Activated B cell treated with CpG ODN at 0.5 μM for 24 hours (primary cell): ENCODE measurements around the gene MSMP. TPM values are rescaled to one million over a fixed set of nuclear protein-coding genes. Genes with fewer than 3 reads are reported as not detected.
A peak's percentile ranks its signal among the peaks of the same experiment; 100 is the strongest.

Source experiments
- ATAC-seq: fragments of 200-7000 bp; cut with Tn5 transposase; one replicate; pipeline ENCODE4 v1.10.0; 2021; ENCODE audit warnings: low read depth, mild to moderate bottlenecking, moderate library complexity
- CTCF ChIA-PET: fragments of 350-600 bp; sonication (Branson Sonifier 250); formaldehyde crosslinking; loops from one replicate; lab custom pipeline; 2021; ENCODE audit warnings: antibody characterized with exemption; lab: Charles Lee
- POLR2A ChIA-PET: fragments of 350-600 bp; sonication (Branson Sonifier 250); formaldehyde crosslinking; loops from one replicate; lab custom pipeline; 2021; ENCODE audit warnings: antibody characterized with exemption; lab: Charles Lee
- DNase-seq: peaks from one replicate; pipeline ENCODE4 v3.0.0; 2022
- H3K27ac Mint-ChIP-seq: one replicate; pipeline ENCODE4 v1.8.0; 2020; ENCODE audit warnings: mixed read lengths
- H3K27me3 Mint-ChIP-seq: one replicate; pipeline ENCODE4 v1.8.0; 2021; ENCODE audit warnings: mixed read lengths
- H3K36me3 Mint-ChIP-seq: one replicate; pipeline ENCODE4 v1.8.0; 2021; ENCODE audit warnings: low read depth, mixed read lengths
- H3K4me1 Mint-ChIP-seq: one replicate; pipeline ENCODE4 v1.8.0; 2021; ENCODE audit warnings: mixed read lengths
- H3K4me3 Mint-ChIP-seq: one replicate; pipeline ENCODE4 v1.8.0; 2020; ENCODE audit warnings: mild to moderate bottlenecking, mixed read lengths
- H3K9me3 Mint-ChIP-seq: one replicate; pipeline ENCODE4 v1.8.0; 2020; ENCODE audit warnings: mixed read lengths
- intact Hi-C: fragments of 100-400 bp; cut with micrococcal nuclease; formaldehyde crosslinking; loops from one replicate; pipeline ENCODE4 v1.15.1; 2024
- total RNA-seq: library from RNA; stranded (reverse); gene quantifications from 2 replicates; pipeline ENCODE4 v1.2.3, GENCODE V29; 2022
- TF ChIP-seq, protein P1 (sequence below): fragments of 200-600 bp; IDR thresholded peaks from one replicate; pipeline ENCODE4 v1.8.0; 2022; ENCODE audit warnings: antibody characterized with exemption, mild to moderate bottlenecking

Gene MSMP
- total RNA-seq, 1 donor from 2014 or later: 1.2 TPM

DNA sequence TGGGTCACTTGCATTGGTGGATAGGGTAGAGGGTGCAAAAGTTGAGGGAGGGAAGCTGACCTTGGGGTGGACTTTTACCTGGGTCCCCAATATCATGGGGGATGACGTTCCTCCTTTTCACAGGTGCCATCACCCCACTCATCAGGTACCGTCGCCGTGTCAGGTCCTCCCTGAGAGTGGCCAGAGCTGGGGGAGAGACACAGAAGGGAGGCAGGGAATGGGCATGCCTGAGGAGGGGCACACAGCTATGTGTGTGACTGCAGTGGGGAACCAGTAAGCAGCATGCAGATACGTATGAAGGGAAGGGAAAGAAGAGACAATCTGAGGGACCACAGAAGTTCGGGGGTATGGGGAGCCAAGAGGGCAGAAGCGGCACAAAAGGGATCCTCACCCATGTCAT is 15.2 kb downstream of the MSMP start:
- DNase-seq (no peak), ATAC-seq (no peak)
- no peaks in the 10 kb centered on the region for H3K27me3 Mint-ChIP-seq
- no peaks in the 10 kb centered on the region for H3K9me3 Mint-ChIP-seq
- TF ChIP-seq, protein P1, sequence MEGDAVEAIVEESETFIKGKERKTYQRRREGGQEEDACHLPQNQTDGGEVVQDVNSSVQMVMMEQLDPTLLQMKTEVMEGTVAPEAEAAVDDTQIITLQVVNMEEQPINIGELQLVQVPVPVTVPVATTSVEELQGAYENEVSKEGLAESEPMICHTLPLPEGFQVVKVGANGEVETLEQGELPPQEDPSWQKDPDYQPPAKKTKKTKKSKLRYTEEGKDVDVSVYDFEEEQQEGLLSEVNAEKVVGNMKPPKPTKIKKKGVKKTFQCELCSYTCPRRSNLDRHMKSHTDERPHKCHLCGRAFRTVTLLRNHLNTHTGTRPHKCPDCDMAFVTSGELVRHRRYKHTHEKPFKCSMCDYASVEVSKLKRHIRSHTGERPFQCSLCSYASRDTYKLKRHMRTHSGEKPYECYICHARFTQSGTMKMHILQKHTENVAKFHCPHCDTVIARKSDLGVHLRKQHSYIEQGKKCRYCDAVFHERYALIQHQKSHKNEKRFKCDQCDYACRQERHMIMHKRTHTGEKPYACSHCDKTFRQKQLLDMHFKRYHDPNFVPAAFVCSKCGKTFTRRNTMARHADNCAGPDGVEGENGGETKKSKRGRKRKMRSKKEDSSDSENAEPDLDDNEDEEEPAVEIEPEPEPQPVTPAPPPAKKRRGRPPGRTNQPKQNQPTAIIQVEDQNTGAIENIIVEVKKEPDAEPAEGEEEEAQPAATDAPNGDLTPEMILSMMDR: no peak
- no peak overlapping the region for H3K4me3 Mint-ChIP-seq
- H3K4me1 Mint-ChIP-seq: peaks cover 6% of the 10 kb centered on the region
- intact Hi-C loops: loop anchor here (10.0 kb wide), 1 partner anchor 1074 kb away; the partner anchor contains the start of gene CCL27
- ChIA-PET POLR2A (interaction anchor here (6.6 kb wide), 1 partner anchor 10 kb away, joined by 32 read pairs; the partner anchor contains the start of genes GBA2 and RGP1), CTCF (interaction anchor here (0.8 to 2.9 kb wide), 7 partner anchors 9 to 143 kb away, joined by 3 to 12 read pairs (median 3); partner anchors contain the start of genes GBA2, RGP1 and SPAG8)
- no peak overlapping the region for H3K27ac Mint-ChIP-seq
- peaks cover 88% of the 10 kb centered on the region for H3K36me3 Mint-ChIP-seq

DNA sequence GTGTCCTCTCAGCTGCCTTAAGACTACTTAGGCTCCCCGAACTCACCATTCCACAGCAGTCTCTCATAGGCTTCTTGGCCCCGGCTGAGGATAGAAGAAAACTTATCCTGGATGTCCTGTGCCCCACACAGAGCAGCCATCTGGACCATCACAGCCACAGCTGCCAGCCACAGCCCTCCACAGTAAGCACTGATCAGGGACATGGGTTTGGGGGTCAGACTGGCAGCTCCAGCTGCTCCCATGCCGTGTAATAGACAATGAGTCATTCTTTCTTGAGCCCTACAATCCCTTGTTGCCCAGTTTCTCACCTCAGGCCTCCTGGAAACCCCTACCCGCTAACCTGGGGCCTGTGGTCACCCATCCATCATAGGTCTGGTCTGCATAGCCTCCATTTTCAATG is 15.9 kb downstream of the MSMP start:
- ATAC-seq: no peak
- intact Hi-C loops: loop anchor here (10.0 kb wide), 1 partner anchor 1073 kb away; the partner anchor contains the start of gene CCL27
- H3K4me1 Mint-ChIP-seq: peaks cover 6% of the 10 kb centered on the region
- H3K9me3 Mint-ChIP-seq: no peaks in the 10 kb centered on the region
- peaks cover 81% of the 10 kb centered on the region for H3K36me3 Mint-ChIP-seq
- no peaks in the 10 kb centered on the region for H3K27me3 Mint-ChIP-seq
- no peak overlapping the region for H3K27ac Mint-ChIP-seq
- ChIA-PET CTCF (interaction anchor here (0.9 to 2.9 kb wide), 3 partner anchors 10 to 144 kb away, joined by 3 to 12 read pairs (median 7); partner anchors contain the start of genes GBA2 and RGP1), POLR2A (interaction anchor here (6.6 kb wide), 1 partner anchor 11 kb away, joined by 32 read pairs; the partner anchor contains the start of genes GBA2 and RGP1)
- H3K4me3 Mint-ChIP-seq: no peak overlapping the region
- no peak for DNase-seq
- TF ChIP-seq, protein P1: no peak

DNA sequence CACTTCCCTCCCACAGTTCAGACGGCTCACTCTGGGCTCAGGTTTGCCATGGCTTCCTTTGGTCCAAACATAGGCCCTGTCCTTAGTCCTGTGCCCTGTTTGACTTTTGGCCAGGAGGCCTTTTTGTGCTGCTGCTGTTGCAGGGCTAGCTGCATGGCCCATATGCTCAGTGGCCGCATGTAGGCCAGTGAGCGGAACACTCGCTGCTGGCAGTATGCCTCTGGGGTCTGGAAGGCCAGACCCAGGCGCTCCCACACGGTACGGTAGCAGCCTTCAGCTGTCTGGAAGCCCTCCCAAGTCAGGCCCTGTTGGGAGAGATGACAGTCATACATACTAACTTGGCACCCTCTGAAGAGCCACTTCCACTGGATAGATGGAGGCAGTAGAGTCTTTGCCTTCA is 16.9 kb downstream of the MSMP start:
- Mint-ChIP-seq H3K27me3 (no peaks in the 10 kb centered on the region), H3K4me3 (no peak overlapping the region), H3K9me3 (no peaks in the 10 kb centered on the region), H3K36me3 (peaks cover 72% of the 10 kb centered on the region), H3K27ac (no peak overlapping the region), H3K4me1 (peaks cover 9% of the 10 kb centered on the region)
- ATAC-seq (no peak), DNase-seq (no peak)
- intact Hi-C loops: loop anchor here (2.0 to 10.0 kb wide), 2 partner anchors 54 to 1072 kb away; partner anchors contain the start of genes CCL27 and NPR2
- ChIA-PET CTCF (interaction anchor here (0.6 to 2.9 kb wide), 7 partner anchors 11 to 90 kb away, joined by 3 to 12 read pairs (median 7); partner anchors contain the start of genes GBA2 and RGP1), POLR2A (interaction anchor here (0.9 to 6.6 kb wide), 2 partner anchors 12 to 90 kb away, joined by 3 to 32 read pairs; partner anchors contain the start of genes GBA2 and RGP1)
- TF ChIP-seq, protein P1: no peak

DNA sequence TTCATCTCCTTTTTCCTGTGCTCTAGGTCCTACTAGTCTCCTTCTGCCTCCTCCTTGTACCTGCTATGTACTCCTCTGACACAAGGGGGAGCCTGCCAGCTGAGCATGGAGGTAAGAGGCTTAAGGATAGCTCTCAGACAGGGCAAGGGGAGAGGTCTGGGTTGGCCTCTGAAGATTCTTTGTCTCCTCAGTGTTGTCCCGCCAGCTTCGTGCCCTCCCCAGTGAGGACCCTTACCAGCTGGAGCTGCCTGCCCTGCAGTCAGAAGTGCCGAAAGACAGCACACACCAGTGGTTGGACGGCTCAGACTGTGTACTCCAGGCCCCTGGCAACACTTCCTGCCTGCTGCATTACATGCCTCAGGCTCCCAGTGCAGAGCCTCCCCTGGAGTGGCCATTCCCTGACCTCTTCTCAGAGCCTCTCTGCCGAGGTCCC is 17.9 kb downstream of the MSMP start:
- H3K4me3 Mint-ChIP-seq: no peak overlapping the region

More for the DNA sequence above, 17.9 kb downstream of the MSMP start:
- ATAC-seq (peak; percentile 15), DNase-seq (no peak)
- CTCF ChIA-PET: interaction anchor here (0.7 to 2.9 kb wide), 14 partner anchors 9 to 146 kb away, joined by 3 to 51 read pairs (median 4); partner anchors contain the start of genes GBA2, MSMP and RGP1
- POLR2A ChIA-PET: interaction anchor here (1.0 to 6.6 kb wide), 4 partner anchors 13 to 132 kb away, joined by 3 to 32 read pairs (median 4); partner anchors contain the start of genes GBA2 and RGP1
- no peak overlapping the region for H3K27ac Mint-ChIP-seq
- TF ChIP-seq, protein P1: no peak
- peaks cover 70% of the 10 kb centered on the region for H3K36me3 Mint-ChIP-seq
- no peaks in the 10 kb centered on the region for H3K9me3 Mint-ChIP-seq
- H3K27me3 Mint-ChIP-seq: no peaks in the 10 kb centered on the region
- peaks cover 9% of the 10 kb centered on the region for H3K4me1 Mint-ChIP-seq
- intact Hi-C loops: loop anchor here (1.0 to 10.0 kb wide), 5 partner anchors 13 to 1071 kb away; partner anchors contain the start of genes CCL27, GBA2, NPR2 and RGP1
